C4-2B (cell line): ENCODE measurements around the gene SOX14.

Source experiments
- H3K27ac ChIP-seq: fragments of 450-650 bp; 2 replicates; pipeline ENCODE4 v1.5.1; 2017
- CTCF ChIP-seq: fragments of 450-650 bp; conservative IDR thresholded peaks from 2 replicates; pipeline ENCODE4 v1.5.1; 2017; ENCODE audit warnings: mild to moderate bottlenecking
- ZFX ChIP-seq: fragments of 450-650 bp; IDR thresholded peaks from 2 replicates; pipeline ENCODE4 v1.6.1; 2017

Gene SOX14

GRCh38 chr3:137815251-137815650, 51.1 kb downstream of the SOX14 start:
- H3K27ac ChIP-seq, result no peak overlapping the region
- TF ChIP-seq ZFX (no peak), CTCF (no peak)
